GM23338 (cell line): ENCODE results near the gene SMIM12. TPM values are rescaled to one million over a fixed set of nuclear protein-coding genes. Genes with fewer than 3 reads are reported as not detected.

ENCODE experiments used
- ATAC-seq: fragments of 200-7000 bp; cut with Tn5 transposase; 3 replicates; pipeline ENCODE4 v1.9.1; 2020
- DNase-seq: peaks from one replicate; pipeline ENCODE4 v3.0.0-alpha.2; 2015; ENCODE audit warnings: low spot score
- H2AFZ ChIP-seq: fragments of 200-600 bp; sonication (generic); 2 replicates; pipeline ENCODE4 v1.8.0; 2016; ENCODE audit warnings: antibody characterized with exemption, mild to moderate bottlenecking, moderate library complexity
- H3F3A ChIP-seq: fragments of 200-600 bp; sonication (generic); replicated peaks from 2 replicates; pipeline ENCODE4 v1.8.0; 2017; ENCODE audit warnings: antibody characterized with exemption, mixed run types, low read depth
- H3K27ac ChIP-seq: fragments of 200-600 bp; sonication (generic); 2 replicates; pipeline ENCODE4 v1.6.1; 2016; ENCODE audit warnings: low read depth
- H3K27me3 ChIP-seq: fragments of 200-600 bp; sonication (generic); 2 replicates; pipeline ENCODE4 v1.8.0; 2016; ENCODE audit warnings: mild to moderate bottlenecking, mixed run types, moderate library complexity; ENCODE audit not compliant: insufficient read depth
- H3K36me3 ChIP-seq: fragments of 200-600 bp; sonication (generic); 2 replicates; pipeline ENCODE4 v1.8.0; 2016; ENCODE audit warnings: mild to moderate bottlenecking; ENCODE audit not compliant: insufficient read depth
- H3K4me1 ChIP-seq: fragments of 200-600 bp; sonication (generic); 2 replicates; pipeline ENCODE4 v1.8.0; 2016; ENCODE audit warnings: mild to moderate bottlenecking, moderate library complexity; ENCODE audit not compliant: insufficient read depth
- H3K4me2 ChIP-seq: fragments of 200-600 bp; sonication (generic); 2 replicates; pipeline ENCODE4 v1.7.1; 2017; ENCODE audit warnings: mixed run types
- H3K4me3 ChIP-seq: fragments of 200-600 bp; sonication (generic); 2 replicates; pipeline ENCODE4 v1.6.1; 2016; ENCODE audit warnings: mixed run types
- H3K79me2 ChIP-seq: fragments of 200-600 bp; sonication (generic); replicated peaks from 2 replicates; pipeline ENCODE4 v1.8.0; 2017; ENCODE audit warnings: mild to moderate bottlenecking; ENCODE audit not compliant: insufficient read depth
- H3K9me2 ChIP-seq: fragments of 200-600 bp; sonication (generic); 2 replicates; pipeline ENCODE4 v1.8.0; 2017; ENCODE audit not compliant: insufficient read depth
- H4K20me1 ChIP-seq: fragments of 200-600 bp; sonication (generic); replicated peaks from 2 replicates; pipeline ENCODE4 v1.8.0; 2017; ENCODE audit warnings: mild to moderate bottlenecking; ENCODE audit not compliant: insufficient read depth
- H3K27ac Mint-ChIP-seq: 2 replicates; pipeline ENCODE4 v1.8.0; 2020; ENCODE audit warnings: inconsistent platforms, mild to moderate bottlenecking, moderate library complexity, mixed read lengths
- H3K27me3 Mint-ChIP-seq: 3 replicates; pipeline ENCODE4 v1.8.0; 2022; ENCODE audit warnings: low read depth, mild to moderate bottlenecking, moderate library complexity, mixed read lengths, inconsistent platforms; ENCODE audit not compliant: insufficient read depth, poor library complexity
- H3K36me3 Mint-ChIP-seq: 3 replicates; pipeline ENCODE4 v1.8.0; 2021; ENCODE audit warnings: low read depth, mild to moderate bottlenecking, inconsistent platforms, moderate library complexity, mixed read lengths
- H3K4me1 Mint-ChIP-seq: 3 replicates; pipeline ENCODE4 v1.8.0; 2020; ENCODE audit warnings: mild to moderate bottlenecking, inconsistent platforms, mixed read lengths
- H3K4me3 Mint-ChIP-seq: 3 replicates; pipeline ENCODE4 v1.8.0; 2021; ENCODE audit warnings: moderate library complexity, mild to moderate bottlenecking, inconsistent platforms, mixed read lengths
- H3K9me3 Mint-ChIP-seq: 3 replicates; pipeline ENCODE4 v1.8.0; 2020; ENCODE audit warnings: moderate library complexity, mild to moderate bottlenecking, inconsistent platforms, mixed read lengths
- CREB1 ChIP-seq: fragments of 250-450 bp; sonication (Bioruptor Pico); IDR thresholded peaks from 2 replicates; pipeline ENCODE4 v1.5.0; 2020; ENCODE audit warnings: low read depth, mild to moderate bottlenecking, moderate library complexity
- CTCF ChIP-seq, 2 experiments: fragments of 200-600 bp in 1 of 2; sonication (generic) in 1 of 2; conservative IDR thresholded peaks; 2 replicates each; pipeline versions ENCODE4 v1.5.1 to v1.6.1; 2016 to 2017; ENCODE audit warnings: antibody characterized with exemption in 2 of 2, low read depth in 2 of 2, mild to moderate bottlenecking in 2 of 2, moderate library complexity in 1 of 2
- ETS1 ChIP-seq: IDR thresholded peaks from 2 replicates; pipeline ENCODE4 v1.6.1; 2016; ENCODE audit warnings: antibody characterized with exemption
- EZH2 ChIP-seq: fragments of 200-600 bp; sonication (generic); IDR thresholded peaks from one replicate; pipeline ENCODE4 v1.8.0; 2017; ENCODE audit warnings: antibody characterized with exemption, mild to moderate bottlenecking, low read depth; ENCODE audit not compliant: unreplicated experiment
- EZH2phosphoT487 ChIP-seq: fragments of 200-600 bp; sonication (generic); IDR thresholded peaks from one replicate; pipeline ENCODE4 v1.8.1; 2018; ENCODE audit warnings: antibody characterized with exemption; ENCODE audit not compliant: unreplicated experiment
- JUNB ChIP-seq: IDR thresholded peaks from one replicate; pipeline ENCODE4 v1.6.1; 2016; ENCODE audit warnings: antibody characterized with exemption; ENCODE audit not compliant: unreplicated experiment
- NANOG ChIP-seq: IDR thresholded peaks from 2 replicates; pipeline ENCODE4 v1.6.1; 2016; ENCODE audit warnings: antibody characterized with exemption, borderline replicate concordance
- POLR2AphosphoS5 ChIP-seq: IDR thresholded peaks from 2 replicates; pipeline ENCODE4 v1.6.1; 2016; ENCODE audit warnings: antibody characterized with exemption, low read depth
- STAT1 ChIP-seq: IDR thresholded peaks from one replicate; pipeline ENCODE4 v1.6.1; 2016; ENCODE audit warnings: antibody characterized with exemption; ENCODE audit not compliant: unreplicated experiment
- ZNF114 ChIP-seq: fragments of 250-450 bp; sonication (Bioruptor Pico); IDR thresholded peaks from 2 replicates; pipeline ENCODE4 v1.5.0; 2020; ENCODE audit warnings: mild to moderate bottlenecking, moderate library complexity
- ZNF331 ChIP-seq: fragments of 250-450 bp; sonication (Bioruptor Pico); IDR thresholded peaks from 2 replicates; pipeline ENCODE4 v1.5.0; 2020; ENCODE audit warnings: low read depth, mild to moderate bottlenecking, moderate library complexity
- polyA plus RNA-seq: library from polyadenylated mRNA; unstranded; fragments of >200 nt; fragmentation: Nextera tagmentation; extraction: Ambion mirVana; gene quantifications from 2 replicates; pipeline ENCODE4 v1.2.1, GENCODE V29; 2016
- total RNA-seq: library from RNA; depleted of rRNA; stranded (reverse); fragments of >200 nt; shearing (Covaris generic); gene quantifications from 2 replicates; pipeline ENCODE4 v1.2.3, GENCODE V29; 2014
- TF ChIP-seq, protein P1 (sequence below): fragments of 250-450 bp; sonication (Bioruptor Pico); IDR thresholded peaks from 2 replicates; pipeline ENCODE4 v1.5.0; 2020; ENCODE audit warnings: mild to moderate bottlenecking, moderate library complexity
- TF ChIP-seq, protein P2 (sequence below): IDR thresholded peaks from one replicate; pipeline ENCODE4 v1.6.1; 2018; ENCODE audit warnings: antibody characterized with exemption; ENCODE audit not compliant: unreplicated experiment

Gene SMIM12
- total and polyA plus RNA-seq, 2 experiments from 2014 or later = 22.7 to 25.3 TPM

- H3K4me1 Mint-ChIP-seq = peaks cover 11% of the 10 kb centered on the region
- H3K36me3 Mint-ChIP-seq = no peaks in the 10 kb centered on the region; the same call in 2 of the 3 replicates
- no peak overlapping the region for H2AFZ ChIP-seq
- no peak overlapping the region for H3K4me2 ChIP-seq
- H4K20me1 ChIP-seq = no peaks in the 10 kb centered on the region
- ATAC-seq = no peak
- no peaks in the 10 kb centered on the region for H3K9me3 Mint-ChIP-seq
- H3K4me3 Mint-ChIP-seq = no peak overlapping the region
- no peaks in the 10 kb centered on the region for H3K36me3 ChIP-seq
- TF ChIP-seq ZNF114 (CRISPR knock-in tag) (no peak), ZNF331 (CRISPR knock-in tag) (no peak), JUNB (no peak), POLR2AphosphoS5 (no peak), EZH2phosphoT487 (no peak), EZH2 (no peak), ETS1 (no peak), CTCF (conservative IDR thresholded peaks at IDR 0.05; ENCODE audit: low read depth in 2 of 2) (no peak), NANOG (no peak), STAT1 (no peak), CREB1 (CRISPR knock-in tag) (no peak)
- TF ChIP-seq, protein P1, sequence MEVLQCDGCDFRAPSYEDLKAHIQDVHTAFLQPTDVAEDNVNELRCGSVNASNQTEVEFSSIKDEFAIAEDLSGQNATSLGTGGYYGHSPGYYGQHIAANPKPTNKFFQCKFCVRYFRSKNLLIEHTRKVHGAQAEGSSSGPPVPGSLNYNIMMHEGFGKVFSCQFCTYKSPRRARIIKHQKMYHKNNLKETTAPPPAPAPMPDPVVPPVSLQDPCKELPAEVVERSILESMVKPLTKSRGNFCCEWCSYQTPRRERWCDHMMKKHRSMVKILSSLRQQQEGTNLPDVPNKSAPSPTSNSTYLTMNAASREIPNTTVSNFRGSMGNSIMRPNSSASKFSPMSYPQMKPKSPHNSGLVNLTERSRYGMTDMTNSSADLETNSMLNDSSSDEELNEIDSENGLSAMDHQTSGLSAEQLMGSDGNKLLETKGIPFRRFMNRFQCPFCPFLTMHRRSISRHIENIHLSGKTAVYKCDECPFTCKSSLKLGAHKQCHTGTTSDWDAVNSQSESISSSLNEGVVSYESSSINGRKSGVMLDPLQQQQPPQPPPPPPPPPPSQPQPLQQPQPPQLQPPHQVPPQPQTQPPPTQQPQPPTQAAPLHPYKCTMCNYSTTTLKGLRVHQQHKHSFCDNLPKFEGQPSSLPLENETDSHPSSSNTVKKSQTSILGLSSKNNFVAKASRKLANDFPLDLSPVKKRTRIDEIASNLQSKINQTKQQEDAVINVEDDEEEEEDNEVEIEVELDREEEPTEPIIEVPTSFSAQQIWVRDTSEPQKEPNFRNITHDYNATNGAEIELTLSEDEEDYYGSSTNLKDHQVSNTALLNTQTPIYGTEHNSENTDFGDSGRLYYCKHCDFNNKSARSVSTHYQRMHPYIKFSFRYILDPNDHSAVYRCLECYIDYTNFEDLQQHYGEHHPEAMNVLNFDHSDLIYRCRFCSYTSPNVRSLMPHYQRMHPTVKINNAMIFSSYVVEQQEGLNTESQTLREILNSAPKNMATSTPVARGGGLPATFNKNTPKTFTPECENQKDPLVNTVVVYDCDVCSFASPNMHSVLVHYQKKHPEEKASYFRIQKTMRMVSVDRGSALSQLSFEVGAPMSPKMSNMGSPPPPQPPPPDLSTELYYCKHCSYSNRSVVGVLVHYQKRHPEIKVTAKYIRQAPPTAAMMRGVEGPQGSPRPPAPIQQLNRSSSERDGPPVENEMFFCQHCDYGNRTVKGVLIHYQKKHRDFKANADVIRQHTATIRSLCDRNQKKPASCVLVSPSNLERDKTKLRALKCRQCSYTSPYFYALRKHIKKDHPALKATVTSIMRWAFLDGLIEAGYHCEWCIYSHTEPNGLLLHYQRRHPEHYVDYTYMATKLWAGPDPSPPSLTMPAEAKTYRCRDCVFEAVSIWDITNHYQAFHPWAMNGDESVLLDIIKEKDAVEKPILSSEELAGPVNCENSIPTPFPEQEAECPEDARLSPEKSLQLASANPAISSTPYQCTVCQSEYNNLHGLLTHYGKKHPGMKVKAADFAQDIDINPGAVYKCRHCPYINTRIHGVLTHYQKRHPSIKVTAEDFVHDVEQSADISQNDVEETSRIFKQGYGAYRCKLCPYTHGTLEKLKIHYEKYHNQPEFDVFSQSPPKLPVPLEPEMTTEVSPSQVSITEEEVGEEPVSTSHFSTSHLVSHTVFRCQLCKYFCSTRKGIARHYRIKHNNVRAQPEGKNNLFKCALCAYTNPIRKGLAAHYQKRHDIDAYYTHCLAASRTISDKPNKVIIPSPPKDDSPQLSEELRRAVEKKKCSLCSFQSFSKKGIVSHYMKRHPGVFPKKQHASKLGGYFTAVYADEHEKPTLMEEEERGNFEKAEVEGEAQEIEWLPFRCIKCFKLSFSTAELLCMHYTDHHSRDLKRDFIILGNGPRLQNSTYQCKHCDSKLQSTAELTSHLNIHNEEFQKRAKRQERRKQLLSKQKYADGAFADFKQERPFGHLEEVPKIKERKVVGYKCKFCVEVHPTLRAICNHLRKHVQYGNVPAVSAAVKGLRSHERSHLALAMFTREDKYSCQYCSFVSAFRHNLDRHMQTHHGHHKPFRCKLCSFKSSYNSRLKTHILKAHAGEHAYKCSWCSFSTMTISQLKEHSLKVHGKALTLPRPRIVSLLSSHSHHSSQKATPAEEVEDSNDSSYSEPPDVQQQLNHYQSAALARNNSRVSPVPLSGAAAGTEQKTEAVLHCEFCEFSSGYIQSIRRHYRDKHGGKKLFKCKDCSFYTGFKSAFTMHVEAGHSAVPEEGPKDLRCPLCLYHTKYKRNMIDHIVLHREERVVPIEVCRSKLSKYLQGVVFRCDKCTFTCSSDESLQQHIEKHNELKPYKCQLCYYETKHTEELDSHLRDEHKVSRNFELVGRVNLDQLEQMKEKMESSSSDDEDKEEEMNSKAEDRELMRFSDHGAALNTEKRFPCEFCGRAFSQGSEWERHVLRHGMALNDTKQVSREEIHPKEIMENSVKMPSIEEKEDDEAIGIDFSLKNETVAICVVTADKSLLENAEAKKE (CRISPR knock-in tag) = no peak
- TF ChIP-seq, protein P2, sequence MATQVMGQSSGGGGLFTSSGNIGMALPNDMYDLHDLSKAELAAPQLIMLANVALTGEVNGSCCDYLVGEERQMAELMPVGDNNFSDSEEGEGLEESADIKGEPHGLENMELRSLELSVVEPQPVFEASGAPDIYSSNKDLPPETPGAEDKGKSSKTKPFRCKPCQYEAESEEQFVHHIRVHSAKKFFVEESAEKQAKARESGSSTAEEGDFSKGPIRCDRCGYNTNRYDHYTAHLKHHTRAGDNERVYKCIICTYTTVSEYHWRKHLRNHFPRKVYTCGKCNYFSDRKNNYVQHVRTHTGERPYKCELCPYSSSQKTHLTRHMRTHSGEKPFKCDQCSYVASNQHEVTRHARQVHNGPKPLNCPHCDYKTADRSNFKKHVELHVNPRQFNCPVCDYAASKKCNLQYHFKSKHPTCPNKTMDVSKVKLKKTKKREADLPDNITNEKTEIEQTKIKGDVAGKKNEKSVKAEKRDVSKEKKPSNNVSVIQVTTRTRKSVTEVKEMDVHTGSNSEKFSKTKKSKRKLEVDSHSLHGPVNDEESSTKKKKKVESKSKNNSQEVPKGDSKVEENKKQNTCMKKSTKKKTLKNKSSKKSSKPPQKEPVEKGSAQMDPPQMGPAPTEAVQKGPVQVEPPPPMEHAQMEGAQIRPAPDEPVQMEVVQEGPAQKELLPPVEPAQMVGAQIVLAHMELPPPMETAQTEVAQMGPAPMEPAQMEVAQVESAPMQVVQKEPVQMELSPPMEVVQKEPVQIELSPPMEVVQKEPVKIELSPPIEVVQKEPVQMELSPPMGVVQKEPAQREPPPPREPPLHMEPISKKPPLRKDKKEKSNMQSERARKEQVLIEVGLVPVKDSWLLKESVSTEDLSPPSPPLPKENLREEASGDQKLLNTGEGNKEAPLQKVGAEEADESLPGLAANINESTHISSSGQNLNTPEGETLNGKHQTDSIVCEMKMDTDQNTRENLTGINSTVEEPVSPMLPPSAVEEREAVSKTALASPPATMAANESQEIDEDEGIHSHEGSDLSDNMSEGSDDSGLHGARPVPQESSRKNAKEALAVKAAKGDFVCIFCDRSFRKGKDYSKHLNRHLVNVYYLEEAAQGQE = no peak
- H3K27me3 Mint-ChIP-seq = peaks cover 3% of the 10 kb centered on the region
- no peak overlapping the region for H3K27ac ChIP-seq
- H3K79me2 ChIP-seq = no peaks in the 10 kb centered on the region
- H3K4me1 ChIP-seq = no peaks in the 10 kb centered on the region
- H3K27ac Mint-ChIP-seq = no peak overlapping the region
- no peaks in the 10 kb centered on the region for H3K9me2 ChIP-seq
- no peak for DNase-seq
- no peaks in the 10 kb centered on the region for H3F3A ChIP-seq
- H3K4me3 ChIP-seq = no peak overlapping the region
- no peaks in the 10 kb centered on the region for H3K27me3 ChIP-seq
These were observed 42.4 kb upstream of the SMIM12 start for GRCh38 chr1:34901919-34902318.
